ENCODE measurements around the gene HLA-DMA. TPM values are rescaled to one million over a fixed set of nuclear protein-coding genes. Genes with fewer than 3 reads are reported as not detected.

Gene HLA-DMA
- total RNA-seq, 2 experiments from 2014 or later = 14.4 to 16.5 TPM

GRCh38 chr6:32983493-32983848 lies 30.6 kb upstream of the HLA-DMA start:
- no peak overlapping the region for H3K4me3 Mint-ChIP-seq
- intact Hi-C loops (cut with DNase I, micrococcal nuclease) = no loop called here
- Histone ChIP-seq H3K4me1 (ENCODE audit: insufficient read depth, low read length) (peaks cover 24% of the 10 kb centered on the region), H3K9me3 (ENCODE audit: control insufficient read depth in 1 of 2, insufficient read depth in 1 of 2, low read length in 2 of 2) (no peaks in the 10 kb centered on the region), H3K27me3 (ENCODE audit: control insufficient read depth in 1 of 2, insufficient read depth in 2 of 2, low read length in 2 of 2) (no peaks in the 10 kb centered on the region), H3K27ac (ENCODE audit: low read depth in 1 of 2, low read length in 2 of 2) (no peak overlapping the region), H3K4me3 (ENCODE audit: low read length) (no peak overlapping the region), H3K36me3 (ENCODE audit: insufficient read depth, low read length) (peaks cover 38% of the 10 kb centered on the region)
- peaks cover 47% of the 10 kb centered on the region for H3K36me3 Mint-ChIP-seq (ENCODE audit: low read depth)
- ATAC-seq (ENCODE audit: poor library complexity) = no peak
- peak overlapping the region; percentile 54 for H3K27ac Mint-ChIP-seq
- no peaks in the 10 kb centered on the region for H3K27me3 Mint-ChIP-seq
- H3K9me3 Mint-ChIP-seq = no peaks in the 10 kb centered on the region
- TF ChIP-seq CTCF (IDR thresholded peaks at IDR 0.05) = no peak
- ChIA-PET POLR2A (interaction anchor here (1.8 to 10.7 kb wide), 8 partner anchors 13 to 145 kb away, joined by 13 to 347 read pairs (median 18); partner anchors contain the start of genes BRD2, HLA-DMA, HLA-DMB and TAP2), CTCF (interaction anchor here (1.3 to 6.9 kb wide), 10 partner anchors 12 to 145 kb away, joined by 3 to 123 read pairs (median 8); partner anchors contain the start of genes BRD2, HLA-DMB, PSMB8 and TAP2)
- H3K4me1 Mint-ChIP-seq (ENCODE audit: low read depth) = peaks cover 28% of the 10 kb centered on the region
- DNase-seq = no peak

DNA sequence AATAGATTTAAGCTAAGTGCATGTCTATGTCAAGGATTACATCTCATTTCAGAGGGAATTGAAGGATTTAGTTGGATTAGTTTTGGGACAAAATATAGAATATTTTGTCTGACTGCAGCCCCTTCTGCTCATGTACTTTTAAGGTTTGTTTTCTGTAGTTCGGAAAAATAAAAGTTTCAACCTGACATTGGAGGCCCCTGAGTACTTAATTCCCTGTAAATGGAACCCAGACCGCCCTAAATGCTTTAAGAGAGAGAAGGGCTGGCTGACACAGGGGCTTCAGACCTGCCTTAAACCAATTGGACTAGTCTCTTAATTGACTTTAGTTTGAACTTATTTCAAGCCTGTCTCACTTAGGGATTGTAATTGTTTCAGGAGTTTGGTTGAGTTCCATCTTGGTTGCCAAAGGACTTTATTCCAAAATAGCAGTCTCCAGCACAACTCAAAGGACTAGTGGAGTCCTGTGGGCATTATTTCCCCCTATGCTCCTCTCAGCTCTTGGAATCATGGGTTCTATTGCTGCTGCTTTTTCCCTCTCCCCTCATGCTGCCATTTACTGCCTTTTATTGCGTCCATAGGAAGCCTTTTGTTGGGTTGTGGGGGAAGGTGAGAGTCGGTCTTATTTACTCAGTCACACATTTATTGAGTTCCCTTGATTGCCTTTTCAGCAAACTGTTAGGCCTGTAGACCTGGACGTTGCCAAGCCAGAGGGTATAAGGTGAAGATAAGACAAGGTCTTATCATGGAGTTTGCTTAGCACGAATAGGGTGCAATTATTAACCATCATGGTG lies 30.0 kb upstream of the HLA-DMA start:
- Histone ChIP-seq H3K4me1 (ENCODE audit: insufficient read depth, low read length) (peaks cover 30% of the 10 kb centered on the region), H3K27ac (ENCODE audit: low read depth in 1 of 2, low read length in 2 of 2) (peak overlapping the region in 1 of 2 donors; percentile 11), H3K9me3 (ENCODE audit: control insufficient read depth in 1 of 2, insufficient read depth in 1 of 2, low read length in 2 of 2) (no peaks in the 10 kb centered on the region), H3K4me3 (ENCODE audit: low read length) (no peak overlapping the region), H3K27me3 (ENCODE audit: control insufficient read depth in 1 of 2, insufficient read depth in 2 of 2, low read length in 2 of 2) (no peaks in the 10 kb centered on the region), H3K36me3 (ENCODE audit: insufficient read depth, low read length) (peaks cover 43% of the 10 kb centered on the region)
- no peak for DNase-seq
- POLR2A ChIA-PET = interaction anchor here (1.0 to 10.7 kb wide), 11 partner anchors 12 to 138 kb away, joined by 3 to 347 read pairs (median 15); partner anchors contain the start of genes BRD2, HLA-DMA and HLA-DMB
- ATAC-seq (ENCODE audit: poor library complexity) = no peak
- intact Hi-C loops (cut with DNase I, micrococcal nuclease) = no loop called here
- Mint-ChIP-seq H3K36me3 (ENCODE audit: low read depth) (peaks cover 52% of the 10 kb centered on the region), H3K27me3 (no peaks in the 10 kb centered on the region), H3K4me1 (ENCODE audit: low read depth) (peaks cover 28% of the 10 kb centered on the region), H3K9me3 (no peaks in the 10 kb centered on the region), H3K4me3 (no peak overlapping the region), H3K27ac (peak overlapping the region; percentile 54)
- no peak for TF ChIP-seq CTCF (IDR thresholded peaks at IDR 0.05)
- CTCF ChIA-PET = interaction anchor here (0.6 to 3.7 kb wide), 7 partner anchors 11 to 144 kb away, joined by 3 to 108 read pairs (median 7); partner anchors contain the start of genes BRD2 and TAP2

- ChIA-PET CTCF (interaction anchor here (0.6 to 1.4 kb wide), 3 partner anchors 12 to 48 kb away, joined by 3 to 8 read pairs (median 4); no protein-coding TSS in a partner anchor), POLR2A (interaction anchor here (0.9 to 10.7 kb wide), 7 partner anchors 12 to 137 kb away, joined by 3 to 347 read pairs (median 4); partner anchors contain the start of genes BRD2 and HLA-DMA)
- Mint-ChIP-seq H3K27ac (peak overlapping the region; percentile 5), H3K4me3 (no peak overlapping the region), H3K9me3 (no peaks in the 10 kb centered on the region), H3K27me3 (no peaks in the 10 kb centered on the region), H3K36me3 (ENCODE audit: low read depth) (peaks cover 59% of the 10 kb centered on the region), H3K4me1 (ENCODE audit: low read depth) (peaks cover 34% of the 10 kb centered on the region)
- DNase-seq = no peak
- Histone ChIP-seq H3K4me1 (ENCODE audit: insufficient read depth, low read length) (peaks cover 37% of the 10 kb centered on the region), H3K4me3 (ENCODE audit: low read length) (no peak overlapping the region), H3K27me3 (ENCODE audit: control insufficient read depth in 1 of 2, insufficient read depth in 2 of 2, low read length in 2 of 2) (no peaks in the 10 kb centered on the region), H3K27ac (ENCODE audit: low read depth in 1 of 2, low read length in 2 of 2) (peak overlapping the region in 1 of 2 donors; percentile 11), H3K36me3 (ENCODE audit: insufficient read depth, low read length) (peaks cover 50% of the 10 kb centered on the region), H3K9me3 (ENCODE audit: control insufficient read depth in 1 of 2, insufficient read depth in 1 of 2, low read length in 2 of 2) (no peaks in the 10 kb centered on the region)
- no peak for TF ChIP-seq CTCF (IDR thresholded peaks at IDR 0.05)
- ATAC-seq (ENCODE audit: poor library complexity) = no peak
- intact Hi-C loops (cut with DNase I, micrococcal nuclease) = no loop called here
Measured at GRCh38 chr6:32982084-32982701, 29.3 kb upstream of the HLA-DMA start.

Measured in CD4-positive, alpha-beta T cell (primary cell).